ENCODE measurements around the gene TMEM198.

The TMEM198 gene

DNA sequence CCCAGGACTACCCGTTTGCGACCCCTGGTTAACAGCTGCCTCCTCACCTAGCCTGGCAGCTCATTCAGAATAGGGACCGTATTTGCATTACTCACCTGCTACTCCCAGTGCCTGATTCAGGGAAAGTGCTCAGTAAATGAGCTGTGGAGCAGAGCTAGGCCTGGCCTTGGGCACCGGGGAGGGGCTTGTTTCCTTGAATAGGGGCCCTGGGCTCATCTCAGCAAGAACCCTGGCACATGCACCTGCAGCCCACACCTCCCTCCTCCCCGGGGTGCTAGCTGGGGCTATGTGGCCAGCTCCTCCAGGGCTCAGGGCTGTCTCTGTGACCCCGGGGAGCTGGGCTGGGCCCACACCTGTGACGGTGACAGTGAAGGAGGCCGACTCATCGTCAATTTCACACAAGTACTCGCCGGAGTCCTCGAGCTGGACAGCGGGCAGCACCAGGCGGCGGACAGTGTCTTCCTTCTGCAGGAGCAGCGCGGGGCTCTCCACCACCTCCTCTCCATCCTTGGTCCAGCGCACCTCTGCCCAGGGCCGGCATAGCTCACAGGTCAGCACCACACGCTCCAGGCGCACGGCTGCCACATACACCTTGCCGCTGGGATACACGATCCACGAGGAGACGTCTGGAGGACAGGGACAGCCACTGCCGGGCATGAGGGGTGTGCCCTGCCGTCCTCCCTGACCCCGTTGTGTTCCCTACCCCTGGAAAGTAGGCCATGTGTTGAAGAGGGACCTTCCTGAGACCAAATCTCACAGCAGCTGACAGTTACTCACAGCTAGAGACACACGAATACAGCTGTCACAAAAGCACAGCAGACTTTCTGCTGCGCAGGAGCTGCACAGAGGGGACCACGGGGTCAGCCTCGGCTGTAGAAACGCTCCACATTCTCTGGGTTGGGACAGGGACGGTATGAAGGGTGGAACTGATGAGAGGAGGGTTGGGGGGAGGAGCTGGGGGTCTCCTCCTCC is 18.5 kb downstream of the TMEM198 start:
- DNase-seq (ENCODE audit: low read depth in 2 of 2), result no peak

DNA sequence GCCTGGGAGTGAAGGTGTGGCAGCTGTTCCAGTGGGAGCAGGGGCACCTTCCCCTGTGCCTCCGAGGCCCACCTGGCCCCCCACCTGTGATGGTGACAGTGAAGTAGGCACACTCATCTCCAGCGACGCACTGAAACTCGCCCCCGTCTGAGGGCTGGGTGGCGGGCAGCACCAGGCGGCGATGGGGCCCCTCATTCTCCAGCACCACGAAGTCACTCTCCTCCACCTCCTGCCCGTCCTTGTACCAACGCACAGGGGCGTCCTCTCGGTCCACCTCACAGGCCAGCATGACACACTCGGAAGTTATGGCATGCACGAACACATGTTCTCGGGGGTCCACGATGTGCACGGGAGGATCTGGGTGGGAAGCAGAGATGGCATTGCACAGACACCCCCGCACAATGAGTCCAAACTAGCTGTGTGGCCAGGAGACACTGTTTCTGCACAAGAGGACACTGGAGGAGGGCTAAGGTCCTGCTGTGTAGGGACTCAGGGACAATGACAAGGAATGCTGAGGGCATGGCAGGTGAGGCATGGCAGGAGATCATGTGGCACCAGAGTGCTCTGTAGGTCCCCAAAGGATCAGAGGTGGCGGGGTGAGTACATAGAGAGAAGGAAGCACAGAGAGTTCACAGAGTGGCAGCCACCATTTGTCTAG is 19.6 kb downstream of the TMEM198 start:
- no peak for DNase-seq (ENCODE audit: low read depth in 2 of 2)

DNA sequence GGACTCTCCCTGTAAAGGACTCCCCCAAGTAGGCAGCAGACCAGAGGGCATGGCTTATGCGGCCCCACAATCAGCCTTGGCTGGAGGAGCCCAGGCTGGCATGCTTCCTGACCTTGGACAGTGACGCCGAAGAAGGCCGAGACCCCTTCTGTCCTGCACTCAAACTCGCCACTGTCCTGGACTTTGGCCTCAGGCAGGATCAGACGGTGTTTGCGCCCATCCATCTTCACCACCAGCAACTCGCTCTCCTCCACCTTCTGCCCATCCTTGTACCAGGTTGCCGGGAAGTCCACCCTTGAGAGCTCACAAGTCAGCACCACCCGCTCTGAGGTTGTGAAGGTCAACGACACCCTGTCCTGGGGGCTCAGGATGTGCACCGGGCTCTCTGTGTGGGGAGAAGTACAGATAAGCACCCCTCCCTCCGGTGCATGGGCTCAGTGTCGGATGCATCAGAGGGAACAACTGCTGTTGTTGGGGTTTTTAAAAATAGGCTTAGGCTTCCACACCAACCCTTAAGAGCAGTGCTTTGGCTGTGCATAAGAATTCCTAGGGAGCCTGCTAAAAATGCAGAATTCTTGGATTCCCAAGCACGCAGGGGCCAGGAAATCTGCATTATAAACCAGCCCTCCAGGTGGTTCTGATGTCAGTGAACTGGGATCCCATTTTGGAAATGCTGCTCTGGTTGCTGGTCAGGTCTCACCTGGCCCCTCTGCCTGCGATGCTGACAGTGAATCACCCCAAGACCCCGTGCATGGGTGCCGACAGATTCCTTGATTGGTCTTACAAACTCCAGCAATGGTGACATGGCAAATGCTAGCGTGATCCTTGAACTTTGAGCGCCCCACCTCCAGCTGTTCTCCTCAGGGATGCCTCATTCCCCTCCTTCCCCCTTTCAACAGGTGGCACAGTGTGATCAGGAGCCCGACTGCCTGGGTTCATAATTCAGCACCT is 21.6 kb downstream of the TMEM198 start:
- DNase-seq (ENCODE audit: low read depth in 2 of 2), result no peak

DNA sequence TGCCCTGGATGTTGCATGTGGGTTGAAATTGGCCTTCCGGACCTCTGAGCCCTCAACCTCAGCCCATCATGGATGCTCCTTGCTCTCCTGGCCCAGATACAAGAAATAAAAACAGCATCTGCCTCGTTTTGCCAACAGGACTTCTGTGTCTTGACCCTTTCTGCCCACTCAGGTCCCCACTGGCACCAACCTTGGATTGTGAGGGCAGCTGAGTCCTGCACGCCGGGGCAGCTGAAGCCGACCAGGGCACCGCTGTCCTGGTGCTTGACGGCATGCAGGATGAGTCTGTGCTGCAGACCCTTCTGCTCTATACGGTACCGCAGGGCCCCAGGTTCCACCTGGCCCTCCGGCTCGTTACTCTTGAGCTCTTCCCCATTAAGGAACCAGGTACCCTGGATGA is 22.8 kb downstream of the TMEM198 start:
- no peak for DNase-seq (ENCODE audit: low read depth in 2 of 2)

GRCh38 chr2:219567131-219567530 is 23.3 kb downstream of the TMEM198 start:
- DNase-seq (ENCODE audit: low read depth in 2 of 2), result no peak

- DNase-seq (ENCODE audit: low read depth in 2 of 2), result no peak
Measured at GRCh38 chr2:219567791-219568361, 24.0 kb downstream of the TMEM198 start.

DNA sequence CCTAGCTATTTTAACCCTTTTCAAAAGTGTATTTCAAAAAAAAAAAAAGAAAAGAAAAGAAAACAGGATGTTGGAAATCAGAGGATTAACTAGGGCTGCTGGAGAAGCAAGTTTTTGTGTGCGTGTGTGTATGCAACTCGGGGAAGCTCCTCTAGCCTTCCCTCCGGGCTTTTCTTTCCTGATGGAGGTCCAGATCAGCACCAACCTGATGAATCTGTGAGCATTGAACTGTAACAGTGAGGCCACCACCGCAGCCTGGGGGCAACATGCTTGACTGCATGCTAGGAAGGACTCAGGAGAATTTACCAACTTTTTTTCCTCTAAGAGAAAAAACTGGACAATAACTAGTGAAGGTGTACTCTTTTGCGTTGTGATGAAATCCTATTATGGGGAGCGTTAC is 25.2 kb downstream of the TMEM198 start:
- DNase-seq (ENCODE audit: low read depth in 2 of 2), result no peak

DNA sequence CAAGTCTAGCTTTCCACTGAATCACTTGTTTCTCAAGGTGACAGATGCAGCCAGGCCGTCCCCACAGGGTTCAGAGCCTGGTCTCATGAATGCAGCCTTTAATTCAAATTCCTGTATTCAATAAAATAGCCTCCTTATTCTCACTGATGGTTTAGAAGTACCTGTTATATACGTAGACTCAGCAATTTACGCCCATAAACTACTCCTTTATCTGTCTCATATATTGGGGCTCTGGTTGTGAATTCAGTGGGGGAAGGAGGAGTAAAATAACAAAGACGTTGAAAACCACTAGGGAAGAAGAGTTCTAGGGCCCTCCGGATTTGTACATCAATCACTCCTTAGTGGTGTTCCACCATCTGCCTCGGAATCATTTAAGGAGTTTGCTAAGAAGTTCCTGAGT is 25.8 kb downstream of the TMEM198 start:
- no peak for DNase-seq (ENCODE audit: low read depth in 2 of 2)

GRCh38 chr2:219570194-219570923 is 26.5 kb downstream of the TMEM198 start:
- DNase-seq (ENCODE audit: low read depth in 2 of 2), result no peak

- no peak for DNase-seq (ENCODE audit: low read depth in 2 of 2)
Measured at GRCh38 chr2:219570924-219571310, 27.1 kb downstream of the TMEM198 start.

- DNase-seq (ENCODE audit: low read depth in 2 of 2), result peak; percentile 44 to 53
Measured at GRCh38 chr2:219571311-219572236, 27.7 kb downstream of the TMEM198 start, which contains the start of gene OBSL1. OBSL1 (minus strand) TSS chr2:219571539; CDS start chr2:219571232, 307 bp downstream.

DNA sequence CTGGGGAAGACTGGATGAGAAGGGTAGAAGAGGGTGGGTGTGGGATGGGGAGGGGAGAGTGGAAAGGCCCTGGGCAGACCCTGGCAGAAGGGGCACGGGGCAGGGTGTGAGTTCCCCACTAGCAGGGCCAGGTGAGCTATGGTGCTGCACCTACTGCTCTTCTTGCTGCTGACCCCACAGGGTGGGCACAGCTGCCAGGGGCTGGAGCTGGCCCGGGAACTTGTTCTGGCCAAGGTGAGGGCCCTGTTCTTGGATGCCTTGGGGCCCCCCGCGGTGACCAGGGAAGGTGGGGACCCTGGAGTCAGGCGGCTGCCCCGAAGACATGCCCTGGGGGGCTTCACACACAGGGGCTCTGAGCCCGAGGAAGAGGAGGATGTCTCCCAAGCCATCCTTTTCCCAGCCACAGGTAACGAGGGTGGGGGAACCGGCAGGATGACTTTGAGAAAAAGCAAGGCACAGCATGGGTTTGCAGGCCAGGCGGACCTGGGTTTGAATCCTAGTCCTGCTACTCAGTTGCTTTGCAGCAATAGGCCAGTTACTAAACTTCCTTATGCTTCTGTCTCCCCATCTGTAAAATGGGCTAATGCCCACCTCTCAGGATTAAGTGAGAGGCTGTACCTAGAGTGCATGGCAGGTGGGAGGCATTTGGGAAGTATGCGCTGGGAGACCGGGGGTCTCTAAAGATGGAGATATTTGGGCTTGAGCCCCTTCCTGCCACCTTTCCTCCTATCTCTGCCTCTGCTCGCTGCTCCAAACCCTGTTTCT is 28.6 kb downstream of the TMEM198 start, which contains the start of gene INHA:
Gene INHA (plus strand): TSS at position 74 of the 765 bp plus-strand sequence. CDS start 65 bp downstream, at position 139.
- no peak for DNase-seq (ENCODE audit: low read depth in 2 of 2)

DNA sequence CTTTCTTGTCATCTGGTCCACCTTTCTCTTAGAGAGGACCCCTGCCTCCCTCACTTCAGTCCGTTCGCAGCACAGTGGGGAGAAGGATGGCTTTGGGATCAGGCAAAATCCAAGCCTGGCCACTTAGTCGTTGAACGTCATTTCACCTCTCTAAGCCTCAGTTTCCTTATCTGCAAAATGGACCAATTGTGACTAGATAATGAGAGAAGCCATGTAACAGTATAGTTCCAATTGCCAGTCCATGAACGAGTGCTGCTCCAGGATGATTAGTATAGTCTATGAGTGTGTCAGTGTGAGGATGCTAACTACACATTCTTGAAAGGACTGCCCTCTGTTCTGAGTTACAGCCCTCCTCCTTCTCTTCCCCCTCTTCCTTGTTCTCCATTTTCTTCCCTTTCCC is 29.3 kb downstream of the TMEM198 start:
- no peak for DNase-seq (ENCODE audit: low read depth in 2 of 2)

DNA sequence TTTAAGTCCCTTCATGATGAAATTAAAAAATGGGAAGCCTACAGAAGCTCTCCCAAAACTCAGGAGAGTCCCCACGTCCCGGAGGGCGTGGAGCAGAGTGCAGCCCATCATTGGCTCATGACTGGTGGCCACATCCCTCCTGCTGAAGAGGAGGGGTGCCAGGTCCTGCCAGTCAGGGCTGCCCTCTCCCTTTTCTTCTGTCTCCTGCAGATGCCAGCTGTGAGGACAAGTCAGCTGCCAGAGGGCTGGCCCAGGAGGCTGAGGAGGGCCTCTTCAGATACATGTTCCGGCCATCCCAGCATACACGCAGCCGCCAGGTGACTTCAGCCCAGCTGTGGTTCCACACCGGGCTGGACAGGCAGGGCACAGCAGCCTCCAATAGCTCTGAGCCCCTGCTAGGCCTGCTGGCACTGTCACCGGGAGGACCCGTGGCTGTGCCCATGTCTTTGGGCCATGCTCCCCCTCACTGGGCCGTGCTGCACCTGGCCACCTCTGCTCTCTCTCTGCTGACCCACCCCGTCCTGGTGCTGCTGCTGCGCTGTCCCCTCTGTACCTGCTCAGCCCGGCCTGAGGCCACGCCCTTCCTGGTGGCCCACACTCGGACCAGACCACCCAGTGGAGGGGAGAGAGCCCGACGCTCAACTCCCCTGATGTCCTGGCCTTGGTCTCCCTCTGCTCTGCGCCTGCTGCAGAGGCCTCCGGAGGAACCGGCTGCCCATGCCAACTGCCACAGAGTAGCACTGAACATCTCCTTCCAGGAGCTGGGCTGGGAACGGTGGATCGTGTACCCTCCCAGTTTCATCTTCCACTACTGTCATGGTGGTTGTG is 30.9 kb downstream of the TMEM198 start:
- DNase-seq (ENCODE audit: low read depth in 2 of 2), result no peak

GRCh38 chr2:219575566-219576504 is 32.0 kb downstream of the TMEM198 start:
- DNase-seq (ENCODE audit: low read depth in 2 of 2), result no peak

- DNase-seq (ENCODE audit: low read depth in 2 of 2), result no peak
Measured at GRCh38 chr2:219576505-219577388, 32.9 kb downstream of the TMEM198 start.
